Memory B cell (primary cell): ENCODE results near the gene COL25A1.

Experiments used
- ATAC-seq: fragments of 150-1000 bp; cut with Tn5 transposase; 2 replicates; pipeline ENCODE4 v1.10.0; 2021; ENCODE audit warnings: low read depth, mild to moderate bottlenecking, moderate library complexity
- DNase-seq, 2 donors: peaks; one replicate each; pipeline ENCODE4 v3.0.0; 2022; ENCODE audit warnings: low spot score in 2 of 2
- H3K27ac Mint-ChIP-seq: one replicate; pipeline ENCODE4 v1.8.0; 2022; ENCODE audit warnings: mild to moderate bottlenecking, moderate library complexity, mixed read lengths
- H3K27me3 Mint-ChIP-seq: one replicate; pipeline ENCODE4 v1.8.0; 2022; ENCODE audit warnings: mixed read lengths
- H3K36me3 Mint-ChIP-seq: one replicate; pipeline ENCODE4 v1.8.0; 2022; ENCODE audit warnings: mild to moderate bottlenecking, mixed read lengths
- H3K4me1 Mint-ChIP-seq: one replicate; pipeline ENCODE4 v1.8.0; 2022; ENCODE audit warnings: mixed read lengths
- H3K4me3 Mint-ChIP-seq: one replicate; pipeline ENCODE4 v1.8.0; 2022; ENCODE audit warnings: mild to moderate bottlenecking, moderate library complexity, mixed read lengths
- H3K9me3 Mint-ChIP-seq: one replicate; pipeline ENCODE4 v1.8.0; 2022; ENCODE audit warnings: mixed read lengths

Gene COL25A1

DNA sequence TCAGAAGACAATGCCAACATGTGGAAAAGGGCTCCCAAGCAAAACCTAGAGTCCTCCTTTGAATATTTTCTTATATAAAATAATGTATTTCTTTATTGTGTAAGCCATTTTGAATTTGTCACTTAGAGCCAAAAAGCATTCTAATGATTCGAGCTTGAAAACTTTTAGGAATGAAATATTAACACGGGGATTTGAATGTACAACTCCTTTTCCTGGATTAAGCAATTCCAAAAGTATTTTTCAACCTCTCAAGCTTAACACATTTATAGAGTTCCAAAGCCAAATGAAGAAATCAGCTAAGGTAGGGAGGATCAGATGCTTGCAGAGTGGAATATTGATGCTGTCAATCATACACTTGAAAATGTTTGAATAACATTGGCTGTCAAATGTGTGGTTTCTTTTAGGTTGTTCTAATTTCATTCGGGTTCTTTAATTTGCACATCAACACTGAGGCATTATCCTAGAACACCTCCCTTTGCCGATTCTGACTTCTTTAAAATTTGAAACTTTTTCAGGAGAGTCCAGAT is 472.4 kb downstream of the COL25A1 start:
- no peak overlapping the region for H3K4me3 Mint-ChIP-seq
- DNase-seq (no peak), ATAC-seq (no peak)
- H3K4me1 Mint-ChIP-seq, result no peaks in the 10 kb centered on the region
- H3K27ac Mint-ChIP-seq, result no peak overlapping the region
- no peaks in the 10 kb centered on the region for H3K36me3 Mint-ChIP-seq
- no peaks in the 10 kb centered on the region for H3K9me3 Mint-ChIP-seq
- H3K27me3 Mint-ChIP-seq, result no peaks in the 10 kb centered on the region

DNA sequence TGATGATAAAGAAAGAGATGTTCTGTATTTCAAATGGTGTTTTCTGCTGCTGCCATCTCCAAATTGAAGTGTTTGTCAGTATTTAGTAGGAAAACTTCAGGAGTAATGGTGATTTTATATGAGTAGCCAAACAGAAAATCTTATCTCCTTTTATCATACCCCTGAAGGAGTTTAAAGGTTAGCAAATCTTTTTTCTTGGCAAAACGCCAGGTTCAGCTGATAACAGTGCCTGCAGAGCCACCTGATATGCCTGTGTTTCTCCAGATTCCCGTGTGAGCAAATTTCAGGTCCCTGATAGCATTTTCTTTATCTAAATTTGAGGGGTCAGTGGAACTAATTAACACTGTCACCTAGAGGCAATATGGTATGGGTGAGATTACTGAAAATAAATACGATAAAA is 473.8 kb downstream of the COL25A1 start:
- Mint-ChIP-seq H3K27me3 (no peaks in the 10 kb centered on the region), H3K9me3 (no peaks in the 10 kb centered on the region), H3K4me1 (no peaks in the 10 kb centered on the region), H3K36me3 (no peaks in the 10 kb centered on the region), H3K27ac (no peak overlapping the region), H3K4me3 (no peak overlapping the region)
- ATAC-seq (no peak), DNase-seq (no peak)

DNA sequence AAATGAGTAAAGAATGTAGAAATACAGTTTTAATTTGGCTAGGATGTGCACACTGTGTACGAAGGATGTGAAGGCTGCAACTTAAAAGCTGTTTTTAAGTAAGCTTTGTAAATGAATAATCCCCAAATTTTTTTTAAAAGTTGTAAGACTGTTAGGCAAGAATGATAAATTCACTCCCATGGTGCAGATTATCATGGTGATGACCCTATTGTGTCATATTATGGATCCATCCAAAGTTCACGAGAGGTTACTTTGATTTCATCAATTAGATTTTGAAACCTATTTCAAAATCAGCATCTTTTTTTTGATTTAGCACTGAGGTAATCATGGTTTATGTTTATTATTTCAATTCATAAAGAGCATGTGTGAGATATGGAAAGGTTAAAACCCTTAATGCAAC is 476.7 kb downstream of the COL25A1 start:
- ATAC-seq, result no peak
- Mint-ChIP-seq H3K4me1 (no peaks in the 10 kb centered on the region), H3K9me3 (no peaks in the 10 kb centered on the region), H3K4me3 (no peak overlapping the region), H3K36me3 (no peaks in the 10 kb centered on the region), H3K27ac (no peak overlapping the region), H3K27me3 (no peaks in the 10 kb centered on the region)
- DNase-seq, result no peak

DNA sequence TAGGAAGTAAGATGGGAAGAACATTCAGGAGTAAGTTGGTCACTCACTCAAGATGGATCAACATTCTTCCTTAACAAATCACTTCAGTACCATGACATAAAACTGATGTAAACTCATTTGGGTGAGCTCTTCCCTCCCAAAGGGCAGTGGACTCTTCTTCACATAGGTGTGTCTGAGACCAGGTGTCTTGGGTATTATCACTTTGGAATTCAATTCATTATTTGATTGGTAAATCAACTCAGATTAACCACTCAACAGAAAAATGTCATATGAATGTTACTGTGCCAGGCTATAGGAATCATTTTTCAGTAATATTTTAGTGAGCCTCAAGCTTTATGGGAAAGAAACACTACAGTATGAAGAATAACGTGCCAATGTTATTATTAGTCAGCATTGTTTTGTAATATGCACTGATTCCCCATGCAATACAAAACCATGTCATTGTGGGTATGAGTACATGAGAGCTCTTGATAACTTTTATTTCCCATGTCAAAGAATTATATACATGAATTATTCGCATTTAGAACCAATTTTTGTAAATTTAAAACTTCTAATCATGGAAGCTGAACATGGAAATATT is 481.0 kb downstream of the COL25A1 start:
- Mint-ChIP-seq H3K36me3 (no peaks in the 10 kb centered on the region), H3K27me3 (no peaks in the 10 kb centered on the region), H3K4me1 (no peaks in the 10 kb centered on the region), H3K27ac (no peak overlapping the region), H3K9me3 (no peaks in the 10 kb centered on the region), H3K4me3 (no peak overlapping the region)
- DNase-seq (no peak), ATAC-seq (no peak)

DNA sequence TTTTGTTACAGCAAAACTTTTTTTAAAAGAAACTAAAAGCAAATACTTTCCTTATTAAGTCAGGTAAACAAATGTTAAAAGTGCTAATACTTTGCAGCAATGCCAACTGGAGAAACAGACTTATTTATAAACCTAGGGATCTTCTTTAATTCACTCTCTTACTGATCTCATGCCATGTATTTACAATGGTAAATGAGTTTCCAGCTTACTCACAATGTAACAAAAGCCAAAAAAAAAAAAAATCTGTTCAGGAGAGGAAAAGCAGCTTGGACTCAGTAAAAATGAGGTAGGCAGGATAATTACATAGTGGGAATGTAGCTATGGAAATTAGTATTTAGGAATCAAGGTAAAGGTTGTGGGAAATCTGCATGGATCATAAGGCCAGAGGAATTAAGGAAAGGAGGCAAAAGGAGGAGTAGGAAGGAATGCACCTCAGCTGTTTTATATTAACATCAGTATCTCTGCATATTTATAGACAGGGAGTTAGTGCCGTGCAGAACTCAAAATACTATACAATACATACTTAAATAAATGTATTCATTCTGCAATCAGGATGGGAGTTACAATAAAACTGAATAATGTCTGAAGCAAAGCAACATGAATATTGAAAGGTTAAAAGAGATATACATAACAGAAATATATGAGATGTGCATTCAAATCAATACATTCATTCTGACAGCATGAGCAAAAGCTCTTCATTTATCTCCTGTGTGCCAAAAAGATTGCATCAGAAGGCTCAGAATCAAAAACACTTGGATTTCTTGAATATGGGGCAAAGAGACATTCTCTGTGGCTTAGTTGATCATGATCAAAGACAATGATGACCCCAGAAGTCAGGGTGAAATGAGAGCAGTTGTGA is 481.7 kb downstream of the COL25A1 start:
- H3K27me3 Mint-ChIP-seq, result no peaks in the 10 kb centered on the region
- H3K4me3 Mint-ChIP-seq, result no peak overlapping the region
- H3K36me3 Mint-ChIP-seq, result no peaks in the 10 kb centered on the region
- ATAC-seq (no peak), DNase-seq (no peak)
- H3K27ac Mint-ChIP-seq, result no peak overlapping the region
- no peaks in the 10 kb centered on the region for H3K4me1 Mint-ChIP-seq
- no peaks in the 10 kb centered on the region for H3K9me3 Mint-ChIP-seq

DNA sequence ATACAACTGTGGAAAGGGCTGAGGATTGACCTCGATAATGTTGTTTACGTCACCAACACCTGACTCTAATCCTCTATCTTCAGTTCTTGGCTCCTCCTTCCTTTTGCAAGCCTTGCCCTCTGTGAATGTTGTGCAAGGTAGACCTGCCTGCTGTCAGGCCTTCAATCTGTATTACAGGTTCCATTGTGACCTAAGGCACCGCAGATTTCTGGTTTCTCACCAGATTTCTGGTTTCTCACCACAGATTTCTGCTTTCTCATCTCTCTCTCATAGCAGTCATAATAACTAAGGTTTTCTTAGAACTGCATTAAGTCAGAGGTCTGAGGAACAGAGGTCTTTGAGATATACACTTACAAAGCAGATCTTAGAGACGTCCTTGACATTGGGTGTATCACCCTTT is 488.1 kb downstream of the COL25A1 start:
- ATAC-seq, result no peak

DNA sequence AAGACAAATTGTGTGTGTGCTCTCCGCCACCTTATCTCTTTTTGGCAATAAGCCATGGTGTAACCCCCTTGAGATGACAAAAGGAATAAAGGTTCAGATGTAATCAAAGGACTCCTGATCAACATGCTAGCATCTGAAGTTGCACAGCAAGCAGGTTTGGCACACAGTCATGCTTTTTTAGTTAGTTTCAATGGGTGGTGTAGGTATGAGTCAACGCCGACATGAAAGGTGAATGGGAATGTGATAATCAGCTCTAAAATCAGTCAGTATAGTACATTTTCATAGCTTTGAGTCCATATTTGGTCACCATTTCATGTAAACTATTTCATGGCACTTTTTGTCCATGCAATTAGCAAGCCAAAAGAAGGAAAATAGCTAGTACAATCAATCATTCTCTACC is 489.2 kb downstream of the COL25A1 start:
- ATAC-seq (no peak), DNase-seq (no peak)
- H3K4me3 Mint-ChIP-seq, result no peak overlapping the region
- H3K27ac Mint-ChIP-seq, result no peak overlapping the region
- H3K4me1 Mint-ChIP-seq, result no peaks in the 10 kb centered on the region
- H3K9me3 Mint-ChIP-seq, result no peaks in the 10 kb centered on the region
- H3K27me3 Mint-ChIP-seq, result no peaks in the 10 kb centered on the region
- no peaks in the 10 kb centered on the region for H3K36me3 Mint-ChIP-seq

More for the DNA sequence above, 488.1 kb downstream of the COL25A1 start:
- H3K9me3 Mint-ChIP-seq, result no peaks in the 10 kb centered on the region
- no peaks in the 10 kb centered on the region for H3K4me1 Mint-ChIP-seq
- DNase-seq, result no peak
- no peaks in the 10 kb centered on the region for H3K27me3 Mint-ChIP-seq
- H3K36me3 Mint-ChIP-seq, result no peaks in the 10 kb centered on the region
- H3K27ac Mint-ChIP-seq, result no peak overlapping the region
- H3K4me3 Mint-ChIP-seq, result no peak overlapping the region

DNA sequence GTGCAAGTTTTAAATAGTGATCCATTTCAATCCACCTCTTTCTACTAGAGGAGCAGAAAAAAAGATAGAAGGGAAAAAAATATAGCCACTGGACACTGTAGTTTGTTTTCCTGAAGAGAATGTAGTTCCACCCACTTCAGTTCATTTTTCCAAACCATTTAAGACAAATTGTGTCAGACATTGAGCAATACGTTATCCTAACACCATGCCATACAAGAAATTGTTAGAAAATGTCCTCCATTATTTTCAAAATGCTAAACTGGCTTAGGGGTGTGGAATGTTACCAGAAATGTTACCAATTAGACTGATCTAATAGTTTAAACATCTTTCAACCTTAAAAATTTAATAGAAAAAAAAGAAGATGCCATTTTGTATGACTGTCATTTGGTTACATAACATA is 491.0 kb downstream of the COL25A1 start:
- H3K27me3 Mint-ChIP-seq, result peaks cover 4% of the 10 kb centered on the region
- H3K9me3 Mint-ChIP-seq, result peaks cover 3% of the 10 kb centered on the region
- H3K4me3 Mint-ChIP-seq, result no peak overlapping the region
- no peaks in the 10 kb centered on the region for H3K4me1 Mint-ChIP-seq
- peaks cover 2% of the 10 kb centered on the region for H3K36me3 Mint-ChIP-seq
- no peak for DNase-seq
- no peak overlapping the region for H3K27ac Mint-ChIP-seq
- no peak for ATAC-seq

DNA sequence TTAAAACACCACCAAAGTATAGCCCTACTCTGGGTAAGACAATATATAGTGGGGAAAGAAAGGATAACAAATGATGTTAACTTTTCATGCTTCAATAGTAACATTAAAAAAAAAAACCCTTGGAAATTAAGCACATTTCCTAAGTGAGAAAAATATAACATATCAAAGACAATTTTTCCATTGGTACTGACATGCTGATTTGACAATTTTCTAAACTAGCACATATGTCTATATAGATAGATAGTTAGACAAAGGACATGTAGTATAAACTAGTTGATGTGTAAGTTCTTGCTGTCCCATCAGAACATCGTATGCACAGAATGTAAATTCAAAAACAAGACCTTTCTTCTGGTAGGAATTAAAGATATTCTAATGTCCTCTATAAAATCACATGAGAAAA is 492.4 kb downstream of the COL25A1 start:
- DNase-seq, result no peak
- peaks cover 4% of the 10 kb centered on the region for H3K27me3 Mint-ChIP-seq
- peaks cover 3% of the 10 kb centered on the region for H3K9me3 Mint-ChIP-seq
- H3K4me1 Mint-ChIP-seq, result no peaks in the 10 kb centered on the region
- no peak overlapping the region for H3K4me3 Mint-ChIP-seq
- ATAC-seq, result no peak
- no peak overlapping the region for H3K27ac Mint-ChIP-seq
- H3K36me3 Mint-ChIP-seq, result peaks cover 2% of the 10 kb centered on the region

DNA sequence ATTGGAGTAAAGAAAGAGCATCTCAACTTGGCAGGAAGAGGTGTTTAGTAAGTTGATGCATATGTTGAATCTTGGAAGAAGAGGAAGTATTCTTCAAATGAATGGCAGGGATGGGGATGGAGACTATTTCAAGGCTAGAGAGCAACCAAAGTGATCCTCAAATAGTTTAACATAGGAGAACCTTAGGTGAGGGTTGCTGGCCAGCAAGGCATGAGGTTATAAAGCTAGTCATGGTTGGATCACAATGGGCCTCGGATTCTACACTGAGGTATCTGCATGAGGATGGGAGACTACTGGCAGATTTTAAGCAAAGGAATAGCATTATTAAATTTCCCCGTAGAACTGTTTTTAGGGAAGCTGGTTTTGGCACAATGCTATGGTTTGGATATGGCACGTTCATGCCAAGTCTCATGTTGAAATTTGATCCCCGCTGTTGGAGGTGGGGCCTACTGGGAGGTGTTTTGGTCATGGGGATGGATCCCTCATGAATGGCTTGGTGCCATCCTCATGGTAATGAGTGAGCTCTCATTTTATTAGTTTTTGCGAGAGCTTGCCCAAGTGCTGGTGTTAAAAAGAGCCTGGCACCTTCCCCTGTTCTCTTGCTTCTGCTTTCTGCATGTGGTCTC is 497.7 kb downstream of the COL25A1 start:
- no peak for ATAC-seq
- no peak overlapping the region for H3K27ac Mint-ChIP-seq
- H3K4me3 Mint-ChIP-seq, result no peak overlapping the region
- no peak for DNase-seq
- peaks cover 4% of the 10 kb centered on the region for H3K27me3 Mint-ChIP-seq
- H3K4me1 Mint-ChIP-seq, result no peaks in the 10 kb centered on the region
- H3K36me3 Mint-ChIP-seq, result peaks cover 2% of the 10 kb centered on the region
- H3K9me3 Mint-ChIP-seq, result peaks cover 3% of the 10 kb centered on the region

DNA sequence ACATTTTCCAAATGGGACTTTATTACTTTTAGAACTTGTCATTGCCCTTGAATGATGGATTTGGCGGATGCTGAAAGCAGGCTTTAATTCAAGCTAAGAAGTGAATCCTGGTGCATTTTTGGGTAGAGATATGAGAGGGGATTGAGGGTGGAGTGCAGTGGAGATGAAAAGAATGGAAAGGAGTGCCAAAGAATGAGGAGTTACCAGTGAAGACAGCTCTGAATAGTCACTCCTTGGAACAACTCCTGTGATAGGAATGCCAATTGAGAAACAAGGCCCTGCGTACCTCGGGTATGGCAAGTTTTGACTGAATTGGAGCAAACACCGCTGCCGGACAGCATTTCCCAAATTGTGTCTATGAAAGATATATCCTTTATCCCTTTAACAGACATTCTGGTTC is 503.2 kb downstream of the COL25A1 start:
- no peaks in the 10 kb centered on the region for H3K4me1 Mint-ChIP-seq
- H3K4me3 Mint-ChIP-seq, result no peak overlapping the region
- DNase-seq (no peak), ATAC-seq (no peak)
- H3K27ac Mint-ChIP-seq, result no peak overlapping the region
- H3K36me3 Mint-ChIP-seq, result no peaks in the 10 kb centered on the region
- peaks cover 2% of the 10 kb centered on the region for H3K27me3 Mint-ChIP-seq
- no peaks in the 10 kb centered on the region for H3K9me3 Mint-ChIP-seq

DNA sequence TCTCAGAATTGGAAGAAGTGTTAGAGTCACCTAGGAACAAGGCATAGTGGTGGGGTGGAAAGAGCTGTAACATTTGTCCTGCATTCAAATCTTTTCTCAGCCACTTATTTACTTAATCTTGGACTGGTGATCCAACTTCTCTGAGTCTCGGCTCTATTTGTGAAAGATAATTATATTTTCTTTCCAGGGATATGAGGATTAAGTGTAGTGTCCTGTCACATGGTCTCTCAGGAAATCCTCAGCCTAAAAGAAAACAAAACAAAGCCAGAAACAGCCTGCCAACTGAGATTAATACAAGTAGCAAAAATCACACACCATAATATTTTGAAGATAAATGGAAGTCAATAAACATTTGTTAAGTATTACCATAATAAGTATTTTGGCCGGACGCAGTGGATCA is 506.3 kb downstream of the COL25A1 start:
- no peaks in the 10 kb centered on the region for H3K9me3 Mint-ChIP-seq
- no peaks in the 10 kb centered on the region for H3K4me1 Mint-ChIP-seq
- peaks cover 2% of the 10 kb centered on the region for H3K27me3 Mint-ChIP-seq
- no peak overlapping the region for H3K4me3 Mint-ChIP-seq
- ATAC-seq (no peak), DNase-seq (no peak)
- H3K36me3 Mint-ChIP-seq, result no peaks in the 10 kb centered on the region
- H3K27ac Mint-ChIP-seq, result no peak overlapping the region

DNA sequence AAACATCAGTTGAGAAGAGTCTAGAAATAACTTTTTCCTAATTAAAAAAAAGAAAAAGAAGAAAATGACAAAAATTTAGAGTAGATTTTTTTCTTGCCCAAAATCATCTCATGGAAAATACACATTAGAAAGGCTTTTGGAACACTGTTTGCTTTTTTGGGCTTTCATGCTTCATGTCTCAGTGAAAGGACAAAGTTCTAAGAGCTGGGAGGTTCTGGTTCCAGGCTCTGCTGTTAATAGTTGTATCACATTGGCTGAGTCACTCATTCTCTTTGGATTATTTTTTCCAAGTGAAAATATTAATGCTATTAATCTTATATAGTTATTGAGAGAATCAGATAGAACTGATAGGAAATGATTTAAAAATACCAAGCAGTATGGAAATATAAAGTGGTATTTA is 506.7 kb downstream of the COL25A1 start:
- DNase-seq (no peak), ATAC-seq (no peak)
- Mint-ChIP-seq H3K4me3 (no peak overlapping the region), H3K36me3 (no peaks in the 10 kb centered on the region), H3K27ac (no peak overlapping the region), H3K4me1 (no peaks in the 10 kb centered on the region), H3K27me3 (peaks cover 2% of the 10 kb centered on the region), H3K9me3 (no peaks in the 10 kb centered on the region)

DNA sequence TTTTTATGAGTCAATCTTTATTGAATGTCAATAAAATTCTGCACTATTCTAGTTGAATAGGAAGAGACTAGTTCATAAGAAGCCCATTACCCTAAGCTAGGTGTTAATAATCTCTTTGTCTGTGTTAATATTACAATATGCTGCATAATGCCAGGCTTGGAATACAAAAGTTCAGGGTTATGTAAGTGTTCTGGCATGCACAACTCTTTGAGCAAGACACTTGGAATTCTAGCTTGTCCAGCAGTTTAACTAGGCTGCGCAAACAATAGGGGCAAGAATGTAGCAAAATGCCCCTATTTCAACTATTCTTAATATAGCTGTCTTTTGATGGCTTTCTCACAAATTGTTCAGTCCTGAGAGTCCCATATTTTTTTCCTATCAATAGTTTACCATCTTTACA is 508.3 kb downstream of the COL25A1 start:
- ATAC-seq (no peak), DNase-seq (no peak)
- Mint-ChIP-seq H3K27ac (no peak overlapping the region), H3K4me1 (no peaks in the 10 kb centered on the region), H3K27me3 (peaks cover 2% of the 10 kb centered on the region), H3K4me3 (no peak overlapping the region), H3K9me3 (no peaks in the 10 kb centered on the region), H3K36me3 (no peaks in the 10 kb centered on the region)
